Thyroid gland (tissue), 4 donors: ENCODE results near the gene CREB5.

ENCODE experiments used
- CTCF ChIP-seq, 6 experiments: fragments of 200-600 bp in 3 of 6; fragments of 450-650 bp in 3 of 6; sonication (generic) in 3 of 6; IDR thresholded peaks; one replicate each; pipeline ENCODE4 v1.5.1; 2016 to 2019; ENCODE audit warnings: antibody characterized with exemption in 6 of 6, mild to moderate bottlenecking in 2 of 6, inconsistent platforms in 1 of 6, moderate library complexity in 1 of 6
- POLR2A ChIP-seq, 2 donors: fragments of 450-650 bp; IDR thresholded peaks; one replicate each; pipeline ENCODE4 v1.6.1; 2017; ENCODE audit warnings: antibody characterized with exemption in 2 of 2, mild to moderate bottlenecking in 2 of 2, moderate library complexity in 1 of 2

GRCh38 chr7:28472332-28472731 lies 60.0 kb downstream of the CREB5 start:
- TF ChIP-seq CTCF (IDR thresholded peaks at IDR 0.05) (no peak), POLR2A (IDR thresholded peaks at IDR 0.05) (no peak)
